Ovary (tissue), 9 donors: Measurements from ENCODE around the gene STN1. TPM values are rescaled to one million over a fixed set of nuclear protein-coding genes. Genes with fewer than 3 reads are reported as not detected.

ENCODE experiments used
- DNase-seq, 5 donors: peaks; one replicate each; pipeline ENCODE4 v3.0.0-alpha.2; 2019 to 2020
- H3K27ac ChIP-seq, 2 donors: fragments of 200-600 bp; one replicate each; pipeline versions ENCODE4 v1.5.1 to v1.8.0; 2019 to 2022
- H3K27me3 ChIP-seq: fragments of 200-600 bp; one replicate; pipeline ENCODE4 v1.8.0; 2022
- H3K36me3 ChIP-seq: fragments of 200-600 bp; sonication (generic); one replicate; pipeline ENCODE4 v1.5.1; 2019
- H3K4me1 ChIP-seq: one replicate; pipeline ENCODE4 v1.8.1; 2013; ENCODE audit warnings: mild to moderate bottlenecking, moderate library complexity; ENCODE audit not compliant: insufficient read depth
- H3K4me3 ChIP-seq: fragments of 200-600 bp; sonication (generic); one replicate; pipeline ENCODE4 v1.5.1; 2017
- H3K9me3 ChIP-seq, 2 donors: fragments of 200-600 bp in 1 of 2; sonication (generic) in 1 of 2; one replicate each; pipeline versions ENCODE4 v1.5.1 to v1.8.1; 2013 to 2019; ENCODE audit warnings: mild to moderate bottlenecking in 1 of 2, moderate library complexity in 1 of 2
- CTCF ChIP-seq, 3 donors: fragments of 450-650 bp in 2 of 3; fragments of 200-600 bp in 1 of 3; IDR thresholded peaks; one replicate each; pipeline versions ENCODE4 v1.5.1 to v1.8.0; 2016 to 2022; ENCODE audit warnings: antibody characterized with exemption in 3 of 3, mild to moderate bottlenecking in 1 of 3
- EP300 ChIP-seq: sonication (generic); formaldehyde crosslinking; IDR thresholded peaks from one replicate; pipeline ENCODE4 v1.6.1; 2017; ENCODE audit warnings: antibody characterized with exemption
- POLR2A ChIP-seq: fragments of 450-650 bp; IDR thresholded peaks from one replicate; pipeline ENCODE4 v1.6.1; 2017; ENCODE audit warnings: antibody characterized with exemption, mild to moderate bottlenecking, moderate library complexity
- WGBS, 3 donors: extraction: QIAGEN DNeasy Blood & Tissue Kit in 1 of 3; methylation state at CpG; one replicate each; pipeline versions ENCODE4 v1.1.5 to v1.1.7; 2013 to 2017; 5-methylcytosine and 5-hydroxymethylcytosine counted together
- intact Hi-C, 4 donors: fragments of 100-400 bp; cut with DNase I; formaldehyde crosslinking; loops; one replicate each; pipeline versions ENCODE4 v1.11.0 to v1.15.1; 2022 to 2023
- polyA plus RNA-seq, 2 donors: library from polyadenylated mRNA; stranded (reverse); fragments of 200-250 nt in 1 of 2; fragments of 350-450 nt in 1 of 2; fragmentation: Illumina TruSeq in 1 of 2; extraction: RNeasy Lipid Tissue Mini Kit (QIAGEN cat#74804) in 1 of 2; gene quantifications; one replicate each; pipeline ENCODE4 v1.2.3, GENCODE V29; 2013 to 2014
- total RNA-seq, 7 donors: library from RNA; depleted of rRNA in 2 of 7; stranded (reverse); fragments of >200 nt in 2 of 7; fragmentation: NEBNext Ultra II Directional in 3 of 7; extraction: Animal tissue kit (Norgen Biotek cat#: 25700) in 3 of 7; gene quantifications; one replicate each; pipeline versions ENCODE4 v1.1.0 to v1.2.4, GENCODE V29; 2016 to 2023
- donor health status: DM: no; HTN: no; CAD: no; lungs with moderate emphysema.
- donor health status: DM: no; HTN: no; CAD: no.
- donor health status: Bipolar disorder and iron deficiency.
- donor health status: DM: yes; HTN: yes; CAD: no.
- donor health status: DM: no; HTN: no; CAD: no.
- donor health status: DM: yes; HTN: yes; CAD: no.

The STN1 gene
- total and polyA plus RNA-seq, 9 donors, result 13.4 to 28.2 (median 18.4) TPM

GRCh38 chr10:103929381-103929921, 11.5 kb upstream of the STN1 start:
- Histone ChIP-seq H3K4me1 (no peaks in the 10 kb centered on the region), H3K9me3 (no peaks in the 10 kb centered on the region), H3K27me3 (no peaks in the 10 kb centered on the region), H3K36me3 (no peaks in the 10 kb centered on the region), H3K4me3 (no peak overlapping the region), H3K27ac (no peak overlapping the region)
- TF ChIP-seq EP300 (no peak), POLR2A (no peak), CTCF (IDR thresholded peaks at IDR 0.05) (no peak)
- intact Hi-C loops, result no loop called here
- 42 to 56% (median 47%) methylated on average over 7 of the region's 7 CpGs for WGBS, 3 donors
- no peak for DNase-seq

- WGBS, 3 donors, result 92 to 95% (median 95%) methylated on average over 6 of the region's 6 CpGs
- H3K36me3 ChIP-seq, result no peaks in the 10 kb centered on the region
- no peaks in the 10 kb centered on the region for H3K9me3 ChIP-seq
- intact Hi-C loops, result no loop called here
- no peaks in the 10 kb centered on the region for H3K4me1 ChIP-seq
- no peak for DNase-seq
- no peaks in the 10 kb centered on the region for H3K27me3 ChIP-seq
- H3K4me3 ChIP-seq, result no peak overlapping the region
- no peak overlapping the region for H3K27ac ChIP-seq
- no peak for TF ChIP-seq POLR2A
- TF ChIP-seq EP300, result no peak
- no peak for TF ChIP-seq CTCF (IDR thresholded peaks at IDR 0.05)
These were observed 10.8 kb upstream of the STN1 start for GRCh38 chr10:103928784-103929183.

- no peaks in the 10 kb centered on the region for H3K27me3 ChIP-seq
- no peaks in the 10 kb centered on the region for H3K4me1 ChIP-seq
- no peaks in the 10 kb centered on the region for H3K9me3 ChIP-seq
- no peak overlapping the region for H3K4me3 ChIP-seq
- TF ChIP-seq POLR2A (no peak), EP300 (no peak), CTCF (IDR thresholded peaks at IDR 0.05) (no peak)
- no peak for DNase-seq
- H3K36me3 ChIP-seq, result no peaks in the 10 kb centered on the region
- WGBS, 3 donors, result 71 to 77% (median 74%) methylated on average over 2 of the region's 2 CpGs
- H3K27ac ChIP-seq, result no peak overlapping the region
- intact Hi-C loops, result no loop called here
These were observed 8.8 kb upstream of the STN1 start for GRCh38 chr10:103926722-103927319.

- Histone ChIP-seq H3K27ac (no peak overlapping the region), H3K4me1 (no peaks in the 10 kb centered on the region), H3K4me3 (no peak overlapping the region), H3K27me3 (no peaks in the 10 kb centered on the region), H3K36me3 (no peaks in the 10 kb centered on the region), H3K9me3 (no peaks in the 10 kb centered on the region)
- intact Hi-C loops, result no loop called here
- DNase-seq, result no peak
- no peak for TF ChIP-seq POLR2A
- no peak for TF ChIP-seq EP300
- no peak for TF ChIP-seq CTCF (IDR thresholded peaks at IDR 0.05)
- 91 to 100% (median 100%) methylated on average over 1 of the region's 1 CpG for WGBS, 3 donors
These were observed 7.6 kb upstream of the STN1 start for GRCh38 chr10:103925591-103925990.
